ENCODE data around the gene MACIR. TPM values are rescaled to one million over a fixed set of nuclear protein-coding genes. Genes with fewer than 3 reads are reported as not detected.

The MACIR gene
- total RNA-seq, 4 donors from 2014 or later, result 5.3 to 6.2 (median 5.4) TPM

GRCh38 chr5:103327893-103328292, 69.3 kb downstream of the MACIR start:
- no peaks in the 10 kb centered on the region for H3K36me3 ChIP-seq
- H3K9me3 ChIP-seq, result no peaks in the 10 kb centered on the region
- DNase-seq (ENCODE audit: low spot score in 2 of 2), result no peak
- TF ChIP-seq EP300 (IDR thresholded peaks at IDR 0.05), result no peak
- no peak for TF ChIP-seq POLR2AphosphoS5 (IDR thresholded peaks at IDR 0.05)
- TF ChIP-seq CTCF (IDR thresholded peaks at IDR 0.05), result no peak
- no peak for TF ChIP-seq POLR2A (IDR thresholded peaks at IDR 0.05)
- no peak overlapping the region for H3K4me3 ChIP-seq
- H3K27ac ChIP-seq, result no peak overlapping the region
- H3K4me1 ChIP-seq, result no peaks in the 10 kb centered on the region
- H3K27me3 ChIP-seq, result no peaks in the 10 kb centered on the region

Other genes with a start within 250 kb of the MACIR start
- 1 to 10 TPM; 2.2 to 9.9 (median 5.2) TPM for gene GIN1, start 138.6 kb upstream of the MACIR start, total RNA-seq
- 10 to 100 TPM; 21.0 to 57.0 (median 27.0) TPM for gene PPIP5K2, start 138.5 kb upstream of the MACIR start, total RNA-seq